Immature natural killer cell (primary cell): ENCODE results near the gene SLC2A10. TPM values are rescaled to one million over a fixed set of nuclear protein-coding genes. Genes with fewer than 3 reads are reported as not detected.

Source experiments
- polyA plus RNA-seq, 3 donors: library from polyadenylated mRNA; unstranded; fragments of 300-500 nt; fragmentation: Illumina TruSeq; gene quantifications; one replicate each; pipeline ENCODE4 v1.2.3, GENCODE V29; 2021

SLC2A10 gene
- polyA plus RNA-seq, 3 donors from 2014 or later = 1.3 to 3.0 TPM; not detected in 1

Other genes starting within 250 kb of the SLC2A10 start
- gene ZNF334, start 196.1 kb upstream of the SLC2A10 start, polyA plus RNA-seq = under 1 TPM in 1 of 3 donors, not detected in 2; 0.18 TPM
- not detected for gene OCSTAMP, start 159.0 kb upstream of the SLC2A10 start, polyA plus RNA-seq
- under 1 TPM in 1 of 3 donors, not detected in 2; 0.26 TPM for gene SLC13A3, start 58.2 kb upstream of the SLC2A10 start, polyA plus RNA-seq
- 10 to 100 TPM; 17.5 to 23.9 (median 18.4) TPM for gene TP53RK, start 20.2 kb upstream of the SLC2A10 start, polyA plus RNA-seq
- not detected for gene EYA2, start 185.2 kb downstream of the SLC2A10 start, polyA plus RNA-seq